Posterior cingulate gyrus (tissue), 11 donors: Measurements from ENCODE around the gene SLC35B2.
A peak's percentile ranks its signal among the peaks of the same experiment; 100 is the strongest.

Source experiments
- DNase-seq, 10 donors: peaks; one replicate each; pipeline versions ENCODE4 v3.0.0 to v3.0.0-alpha.2; 2020 to 2021; ENCODE audit warnings: mixed read lengths in 3 of 10
- intact Hi-C: fragments of 100-400 bp; cut with DNase I; formaldehyde crosslinking; loops from one replicate; pipeline ENCODE4 v1.15.1; 2023

The SLC35B2 gene

DNA sequence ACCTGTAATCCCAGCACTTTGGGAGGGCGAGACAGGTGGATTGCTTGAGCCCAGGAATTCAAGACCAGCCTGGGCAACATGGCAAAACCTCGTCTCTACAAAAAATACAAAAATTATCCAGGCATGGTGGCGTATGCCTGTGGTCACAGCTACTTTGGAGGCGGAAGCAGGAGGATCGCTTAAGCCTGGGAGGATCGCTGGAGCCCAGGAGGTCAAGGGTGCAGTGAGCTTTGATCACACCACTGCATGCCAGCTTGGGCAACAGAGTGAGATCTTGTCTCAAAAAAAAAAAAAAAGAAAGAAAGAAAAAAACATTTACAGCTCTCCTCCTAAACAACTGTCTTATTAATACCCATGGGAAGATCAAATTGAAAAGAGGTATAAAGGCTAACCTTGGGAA lies 49.4 kb downstream of the SLC35B2 start:
- intact Hi-C loops: no loop called here

More for the DNA sequence above, 49.4 kb downstream of the SLC35B2 start:
- peak in 2 of 10 donors; percentile 18 to 19 for DNase-seq
